IMR-90 (cell line): ENCODE data around the gene RAB6C. TPM values are rescaled to one million over a fixed set of nuclear protein-coding genes. Genes with fewer than 3 reads are reported as not detected.
"Not testable (repeated sequence)": the region's sequence is repeated elsewhere in the genome, so short reads cannot be mapped to it uniquely, and the experiment has no call there.

Experiments
- ATAC-seq: fragments of 200-7000 bp; cut with Tn5 transposase; 2 replicates; pipeline ENCODE4 v1.9.1; 2020; ENCODE audit warnings: low read depth, mild to moderate bottlenecking, moderate library complexity
- BruUV-seq: library from RNA; stranded (reverse); fragments of 400-500 nt; replicated peaks from 2 replicates; lab custom pipeline; 2021; lab: Mats Ljungman, UMichigan
- CTCF ChIA-PET: fragments of 300-600 bp; formaldehyde crosslinking; extraction: SDS; loops from one replicate; lab custom pipeline; 2021; ENCODE audit warnings: antibody characterized with exemption; lab: Yijun Ruan, JAX
- POLR2A ChIA-PET: fragments of 300-600 bp; sonication (Branson Sonifier 250); formaldehyde crosslinking; loops from one replicate; lab custom pipeline; 2022; ENCODE audit warnings: antibody characterized with exemption; ENCODE audit not compliant: unreplicated experiment; lab: Charles Lee
- DNase-seq: peaks from one replicate; pipeline ENCODE4 v3.0.0; 2013
- H2AFZ ChIP-seq: replicated peaks from 2 replicates; pipeline ENCODE3; 2013; ENCODE audit warnings: low read length, mild to moderate bottlenecking; ENCODE audit not compliant: poor library complexity
- H2AK5ac ChIP-seq: 2 replicates; pipeline ENCODE4 v1.6.1; 2013; ENCODE audit warnings: low read depth, low read length, inconsistent platforms
- H2AK9ac ChIP-seq: replicated peaks from 2 replicates; pipeline ENCODE3; 2013; ENCODE audit warnings: mild to moderate bottlenecking, low read depth, low read length, moderate library complexity; ENCODE audit not compliant: poor library complexity
- H2BK120ac ChIP-seq: 2 replicates; pipeline ENCODE4 v1.6.1; 2013; ENCODE audit warnings: low read depth, low read length, inconsistent platforms
- H2BK15ac ChIP-seq: 3 replicates; pipeline ENCODE4 v1.6.1; 2013; ENCODE audit warnings: low read depth, low read length, inconsistent platforms
- H2BK20ac ChIP-seq: 2 replicates; pipeline ENCODE4 v1.6.1; 2013; ENCODE audit warnings: low read depth, mild to moderate bottlenecking, inconsistent platforms, low read length, moderate library complexity
- H2BK5ac ChIP-seq: 2 replicates; pipeline ENCODE4 v1.6.1; 2013; ENCODE audit warnings: mild to moderate bottlenecking, low read depth, low read length, inconsistent platforms; ENCODE audit not compliant: poor library complexity, severe bottlenecking
- H3K14ac ChIP-seq: replicated peaks from 2 replicates; pipeline ENCODE4 v1.6.1; 2013; ENCODE audit warnings: low read depth, low read length, inconsistent platforms
- H3K18ac ChIP-seq: 2 replicates; pipeline ENCODE4 v1.6.1; 2013; ENCODE audit warnings: low read depth, low read length, control low read depth
- H3K23ac ChIP-seq: 2 replicates; pipeline ENCODE4 v1.6.1; 2013; ENCODE audit warnings: low read depth, low read length, inconsistent platforms
- H3K27ac ChIP-seq: 2 replicates; pipeline ENCODE4 v1.5.1; 2013; ENCODE audit warnings: mild to moderate bottlenecking, control low read depth, low read length; ENCODE audit not compliant: insufficient read depth
- H3K27me3 ChIP-seq: 2 replicates; pipeline ENCODE4 v1.6.1; 2013; ENCODE audit warnings: low read length; ENCODE audit not compliant: control insufficient read depth, insufficient read depth
- H3K36me3 ChIP-seq: 2 replicates; pipeline ENCODE4 v1.6.1; 2013; ENCODE audit warnings: low read length, mixed read lengths; ENCODE audit not compliant: control insufficient read depth, insufficient read depth
- H3K4ac ChIP-seq: 2 replicates; pipeline ENCODE4 v1.6.1; 2013; ENCODE audit warnings: low read depth, low read length, inconsistent platforms
- H3K4me1 ChIP-seq: 2 replicates; pipeline ENCODE4 v1.6.1; 2013; ENCODE audit warnings: low read length, mixed read lengths; ENCODE audit not compliant: control insufficient read depth, insufficient read depth
- H3K4me2 ChIP-seq: 2 replicates; pipeline ENCODE4 v1.6.1; 2013; ENCODE audit warnings: low read depth, mild to moderate bottlenecking, control low read depth, low read length, moderate library complexity
- H3K4me3 ChIP-seq: 2 replicates; pipeline ENCODE4 v1.5.1; 2013; ENCODE audit warnings: low read depth, mild to moderate bottlenecking, control low read depth, low read length, moderate library complexity; ENCODE audit not compliant: insufficient read depth
- H3K56ac ChIP-seq: 2 replicates; pipeline ENCODE4 v1.6.1; 2013; ENCODE audit warnings: low read length, inconsistent platforms; ENCODE audit not compliant: insufficient read depth; ENCODE audit errors: extremely low read depth
- H3K79me1 ChIP-seq, 2 experiments: 2 replicates each; pipeline ENCODE4 v1.6.1; 2013; ENCODE audit warnings: low read length in 2 of 2, inconsistent platforms in 1 of 2, low read depth in 1 of 2
- H3K9ac ChIP-seq: 2 replicates; pipeline ENCODE4 v1.6.1; 2013; ENCODE audit warnings: low read depth, low read length, control low read depth
- H3K9me1 ChIP-seq: 2 replicates; pipeline ENCODE4 v1.6.1; 2013; ENCODE audit warnings: low read length, inconsistent platforms; ENCODE audit not compliant: insufficient read depth
- H3K9me3 ChIP-seq: 2 replicates; pipeline ENCODE4 v1.6.1; 2013; ENCODE audit warnings: low read length; ENCODE audit not compliant: control insufficient read depth, insufficient read depth
- H4K20me1 ChIP-seq: 2 replicates; pipeline ENCODE4 v1.6.1; 2013; ENCODE audit warnings: low read length, inconsistent platforms; ENCODE audit not compliant: insufficient read depth
- H4K5ac ChIP-seq: 2 replicates; pipeline ENCODE4 v1.6.1; 2013; ENCODE audit warnings: mild to moderate bottlenecking, low read depth, low read length, control low read depth
- H4K8ac ChIP-seq, 2 experiments: 2 replicates each; pipeline ENCODE4 v1.6.1; 2013; ENCODE audit warnings: low read depth in 2 of 2, low read length in 2 of 2, control low read depth in 1 of 2, inconsistent platforms in 1 of 2
- H4K91ac ChIP-seq: 2 replicates; pipeline ENCODE4 v1.6.1; 2013; ENCODE audit warnings: low read depth, low read length, inconsistent platforms; ENCODE audit not compliant: insufficient read depth
- WGBS, 2 experiments: methylation state at CpG; one replicate each; pipeline versions ENCODE4 v1.1.5 to v1.1.7; 2013; ENCODE audit warnings: missing lambda C conversion rate in 2 of 2; ENCODE audit not compliant: insufficient read length in 1 of 2; ENCODE audit errors: extremely low coverage in 2 of 2; 5-methylcytosine and 5-hydroxymethylcytosine counted together
- dilution Hi-C: fragments of 300-500 bp; cut with HindIII; formaldehyde crosslinking; loops from one replicate; pipeline ENCODE4 v1.14.3; 2018; ENCODE audit warnings: low sequenced_read_pairs; ENCODE audit not compliant: unreplicated experiment
- in situ Hi-C: fragments of 300-500 bp; cut with MboI; formaldehyde crosslinking; loops from 3 replicates; pipeline ENCODE4 v1.14.3; 2019; ENCODE audit warnings: low sequenced_read_pairs, inconsistent platforms, mixed read lengths
- intact Hi-C: fragments of 100-400 bp; cut with micrococcal nuclease; formaldehyde crosslinking; loops from 2 replicates; pipeline ENCODE4 v1.10.0; 2022
- polyA plus RNA-seq, 3 experiments: library from polyadenylated mRNA; depleted of rRNA; stranded (reverse); fragments of >200 nt; gene quantifications; 2 replicates each; pipeline ENCODE4 v1.2.3, GENCODE V29; 2012; ENCODE audit warnings: low replicate concordance in 1 of 3
- total RNA-seq: library from RNA; depleted of rRNA; stranded (reverse); fragments of >200 nt; gene quantifications from 2 replicates; pipeline ENCODE4 v1.2.3, GENCODE V29; 2012

Gene RAB6C
- total and polyA plus RNA-seq, 2 of the 4 experiments (the other 2 are of a cell fraction): not detected

GRCh38 chr2:129976969-129977368, 2.5 kb upstream of the RAB6C start:
- H3K18ac ChIP-seq, H3K4me3 ChIP-seq, H2BK5ac ChIP-seq, H3K9ac ChIP-seq, CTCF ChIA-PET, H3K56ac ChIP-seq, H3K79me1 ChIP-seq, BruUV-seq, H3K9me1 ChIP-seq, H4K8ac ChIP-seq, H2BK15ac ChIP-seq, H2AK9ac ChIP-seq, dilution Hi-C loops, H4K20me1 ChIP-seq, H3K4me2 ChIP-seq, H3K4me1 ChIP-seq, H2BK20ac ChIP-seq, POLR2A ChIA-PET, H4K5ac ChIP-seq, H3K36me3 ChIP-seq, ATAC-seq, H3K27ac ChIP-seq, H3K4ac ChIP-seq, in situ Hi-C loops, H3K9me3 ChIP-seq, H2AK5ac ChIP-seq, H2BK120ac ChIP-seq, H3K14ac ChIP-seq, H3K23ac ChIP-seq, H2AFZ ChIP-seq, H3K27me3 ChIP-seq, intact Hi-C loops, DNase-seq, H4K91ac ChIP-seq: not testable (repeated sequence)
- no CpG with 5 or more reads among the region's 3 CpGs for WGBS, 2 experiments
